GM12873 (cell line): ENCODE measurements around the gene AHCYL2.

ENCODE experiments used
- TF ChIP-seq, protein P1 (sequence below): IDR thresholded peaks from 2 replicates; pipeline ENCODE4 v1.5.1; 2012; ENCODE audit warnings: low read depth, mild to moderate bottlenecking, moderate library complexity, low read length, control low read depth; ENCODE audit not compliant: insufficient read depth; ENCODE audit errors: missing control alignments

AHCYL2 gene

DNA sequence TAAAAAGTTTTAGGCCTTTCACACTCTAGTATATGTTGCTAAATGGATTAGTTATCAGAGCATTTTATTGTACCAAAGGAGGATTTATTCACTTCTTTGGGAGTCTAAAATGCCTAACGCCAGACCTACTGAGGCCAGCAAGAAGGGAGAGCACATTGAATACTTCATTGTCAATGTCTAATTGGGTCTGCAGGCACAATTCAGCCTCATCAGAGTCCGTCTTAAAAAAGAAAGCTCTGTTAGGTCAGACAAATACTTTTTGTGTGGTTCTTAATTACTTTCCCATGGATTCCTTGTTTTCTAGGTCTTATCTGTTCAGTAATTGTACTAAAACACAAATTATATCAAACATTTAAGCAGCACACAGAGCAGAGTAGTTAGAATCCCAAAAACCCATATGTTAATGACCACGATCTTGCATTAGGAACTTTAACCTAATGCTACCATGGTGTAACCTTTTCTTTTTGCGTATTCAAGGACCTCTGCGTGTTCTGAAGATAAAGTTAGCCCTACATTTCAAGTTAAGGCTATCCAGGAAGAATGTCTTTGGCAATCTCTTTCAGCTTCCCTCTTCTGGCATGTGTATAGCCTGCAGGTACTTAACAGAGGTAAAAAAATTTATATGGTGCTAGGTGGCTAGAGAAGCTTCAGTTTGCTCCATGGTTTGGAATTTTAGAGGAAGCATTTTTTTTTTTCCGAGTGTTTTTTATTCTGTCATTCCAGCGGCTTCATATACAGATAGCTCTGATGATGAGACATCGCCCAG lies 163.7 kb downstream of the AHCYL2 start:
- TF ChIP-seq, protein P1, sequence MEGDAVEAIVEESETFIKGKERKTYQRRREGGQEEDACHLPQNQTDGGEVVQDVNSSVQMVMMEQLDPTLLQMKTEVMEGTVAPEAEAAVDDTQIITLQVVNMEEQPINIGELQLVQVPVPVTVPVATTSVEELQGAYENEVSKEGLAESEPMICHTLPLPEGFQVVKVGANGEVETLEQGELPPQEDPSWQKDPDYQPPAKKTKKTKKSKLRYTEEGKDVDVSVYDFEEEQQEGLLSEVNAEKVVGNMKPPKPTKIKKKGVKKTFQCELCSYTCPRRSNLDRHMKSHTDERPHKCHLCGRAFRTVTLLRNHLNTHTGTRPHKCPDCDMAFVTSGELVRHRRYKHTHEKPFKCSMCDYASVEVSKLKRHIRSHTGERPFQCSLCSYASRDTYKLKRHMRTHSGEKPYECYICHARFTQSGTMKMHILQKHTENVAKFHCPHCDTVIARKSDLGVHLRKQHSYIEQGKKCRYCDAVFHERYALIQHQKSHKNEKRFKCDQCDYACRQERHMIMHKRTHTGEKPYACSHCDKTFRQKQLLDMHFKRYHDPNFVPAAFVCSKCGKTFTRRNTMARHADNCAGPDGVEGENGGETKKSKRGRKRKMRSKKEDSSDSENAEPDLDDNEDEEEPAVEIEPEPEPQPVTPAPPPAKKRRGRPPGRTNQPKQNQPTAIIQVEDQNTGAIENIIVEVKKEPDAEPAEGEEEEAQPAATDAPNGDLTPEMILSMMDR, result no peak

GRCh38 chr7:129389829-129390228 lies 165.0 kb downstream of the AHCYL2 start:
- TF ChIP-seq, protein P1, result no peak

GRCh38 chr7:129390314-129390713 lies 165.5 kb downstream of the AHCYL2 start:
- TF ChIP-seq, protein P1, result no peak

DNA sequence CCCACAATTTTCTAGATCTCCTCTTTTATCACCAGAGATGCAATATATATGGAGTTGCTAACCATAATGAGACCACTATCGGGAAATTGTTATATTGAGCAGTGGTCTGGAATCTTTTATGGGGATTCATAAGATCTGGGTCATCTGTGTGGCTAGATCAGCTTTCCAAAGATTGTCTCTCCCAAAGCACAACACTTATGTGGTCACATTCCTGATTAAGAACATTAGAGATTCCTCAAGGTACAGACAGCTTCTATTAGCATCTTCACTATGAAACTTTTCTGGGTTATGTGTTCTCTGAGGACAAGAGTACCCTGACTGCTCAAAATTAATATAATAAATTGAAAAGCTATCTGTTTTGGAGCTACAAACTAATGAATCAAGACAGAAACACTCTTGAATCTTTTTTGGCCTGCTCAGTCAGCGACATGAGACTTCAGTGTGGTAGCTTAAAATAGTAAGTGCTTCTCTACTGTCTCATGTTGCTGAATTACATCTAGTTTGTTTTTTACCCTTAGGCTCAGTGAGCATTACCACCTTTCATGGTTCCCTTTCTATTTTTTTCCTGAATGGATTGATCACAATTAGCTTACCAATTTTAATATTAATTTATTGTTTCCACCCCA lies 166.8 kb downstream of the AHCYL2 start:
- TF ChIP-seq, protein P1, result no peak

GRCh38 chr7:129393255-129393654 lies 168.4 kb downstream of the AHCYL2 start:
- TF ChIP-seq, protein P1, result no peak

GRCh38 chr7:129394101-129394500 lies 169.3 kb downstream of the AHCYL2 start:
- TF ChIP-seq, protein P1, result no peak

DNA sequence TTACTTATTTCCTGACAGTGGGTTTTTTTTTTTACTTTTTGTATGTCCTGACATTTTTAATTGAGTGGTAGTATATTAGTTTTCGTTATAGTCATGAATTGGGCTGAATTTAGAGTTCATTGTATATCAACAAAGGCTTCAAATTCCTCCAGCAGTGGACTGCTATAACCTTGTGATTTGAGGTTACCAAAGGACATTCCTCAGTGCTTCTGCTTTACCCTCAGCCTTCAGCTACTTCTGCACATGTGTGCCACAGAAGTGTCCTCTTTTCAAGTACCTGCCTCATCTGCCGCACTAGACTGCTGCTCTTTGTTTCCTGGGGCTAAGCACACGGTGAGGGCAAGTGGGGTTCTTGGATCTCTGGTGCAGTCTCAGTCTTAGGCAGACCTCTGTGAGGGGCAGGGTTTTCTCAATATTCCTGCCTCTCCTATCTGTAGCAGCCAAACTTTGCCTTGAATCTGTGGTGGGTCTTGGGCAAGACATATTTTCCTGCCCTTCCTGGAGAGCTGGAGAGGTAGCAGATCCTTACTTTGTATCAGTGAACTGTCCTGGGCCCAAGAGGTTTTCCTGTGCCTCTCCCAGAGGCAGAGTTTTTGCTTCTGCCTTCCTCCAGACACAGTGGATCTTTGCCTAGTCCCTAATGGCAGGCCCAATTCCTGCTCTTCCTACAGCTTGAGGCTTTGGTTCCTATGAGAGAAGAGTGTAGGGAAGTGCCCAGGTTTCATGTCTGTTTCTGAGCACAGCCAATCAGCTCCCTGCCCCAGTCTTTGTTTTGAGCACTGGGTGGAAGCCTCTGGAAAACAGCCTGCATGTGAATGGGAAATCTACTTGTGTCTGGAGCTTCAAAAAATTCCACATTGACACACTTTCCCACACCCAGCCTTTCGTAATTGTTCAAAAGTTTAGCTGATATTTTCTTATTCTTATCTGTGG lies 170.4 kb downstream of the AHCYL2 start:
- TF ChIP-seq, protein P1, result no peak
